ENCODE results near the gene EIF2A. TPM values are rescaled to one million over a fixed set of nuclear protein-coding genes. Genes with fewer than 3 reads are reported as not detected.

The EIF2A gene
- total and polyA plus RNA-seq, 2 of the 13 experiments (the other 11 are each of a cell fraction or from before 2014, with no cell fraction given), result 124 to 139 TPM

- TF ChIP-seq SIX4 (CRISPR knock-in tag; IDR thresholded peaks at IDR 0.05), result no peak
- no peak for TF ChIP-seq ZSCAN22 (CRISPR knock-in tag; IDR thresholded peaks at IDR 0.05)
- no peak for TF ChIP-seq ZNF781 (CRISPR knock-in tag; IDR thresholded peaks at IDR 0.05; ENCODE audit: borderline replicate concordance, not compliant biosample characterization)
- no peak; the same call in 1 of the 2 replicates for TF ChIP-seq BRCA1 (CRISPR knock-in tag; IDR thresholded peaks at IDR 0.05)
- TF ChIP-seq, protein P1, sequence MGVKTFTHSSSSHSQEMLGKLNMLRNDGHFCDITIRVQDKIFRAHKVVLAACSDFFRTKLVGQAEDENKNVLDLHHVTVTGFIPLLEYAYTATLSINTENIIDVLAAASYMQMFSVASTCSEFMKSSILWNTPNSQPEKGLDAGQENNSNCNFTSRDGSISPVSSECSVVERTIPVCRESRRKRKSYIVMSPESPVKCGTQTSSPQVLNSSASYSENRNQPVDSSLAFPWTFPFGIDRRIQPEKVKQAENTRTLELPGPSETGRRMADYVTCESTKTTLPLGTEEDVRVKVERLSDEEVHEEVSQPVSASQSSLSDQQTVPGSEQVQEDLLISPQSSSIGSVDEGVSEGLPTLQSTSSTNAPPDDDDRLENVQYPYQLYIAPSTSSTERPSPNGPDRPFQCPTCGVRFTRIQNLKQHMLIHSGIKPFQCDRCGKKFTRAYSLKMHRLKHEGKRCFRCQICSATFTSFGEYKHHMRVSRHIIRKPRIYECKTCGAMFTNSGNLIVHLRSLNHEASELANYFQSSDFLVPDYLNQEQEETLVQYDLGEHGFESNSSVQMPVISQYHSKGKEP (CRISPR knock-in tag; IDR thresholded peaks at IDR 0.05), result no peak
- no peak for TF ChIP-seq HMGA1 (CRISPR knock-in tag; conservative IDR thresholded peaks at IDR 0.05)
- TF ChIP-seq ZUFSP (CRISPR knock-in tag; IDR thresholded peaks at IDR 0.05; ENCODE audit: borderline replicate concordance), result no peak
- TF ChIP-seq FIP1L1 (IDR thresholded peaks at IDR 0.05; ENCODE audit: borderline replicate concordance, insufficient read depth, low read depth, low read length), result no peak
- TF ChIP-seq TMF1 (CRISPR knock-in tag; IDR thresholded peaks at IDR 0.05; ENCODE audit: low read depth), result no peak
- TF ChIP-seq PPARG (CRISPR knock-in tag; conservative IDR thresholded peaks at IDR 0.05), result 0 out of 2 replicates have a peak, but pooled peaks have one; percentile 7
- TF ChIP-seq TCF7L2 (IDR thresholded peaks at IDR 0.05; ENCODE audit: low read depth, low read length), result no peak
- TF ChIP-seq ZNF749 (CRISPR knock-in tag; IDR thresholded peaks at IDR 0.05; ENCODE audit: borderline replicate concordance), result no peak
- TF ChIP-seq PHF8 (CRISPR knock-in tag; IDR thresholded peaks at IDR 0.05), result no peak
- TF ChIP-seq ZBTB7A (CRISPR knock-in tag; IDR thresholded peaks at IDR 0.05), result no peak
- no peak for TF ChIP-seq ZNF205 (CRISPR knock-in tag; IDR thresholded peaks at IDR 0.05)
- TF ChIP-seq RORA (CRISPR knock-in tag; IDR thresholded peaks at IDR 0.05), result no peak
- no peak for TF ChIP-seq ZNF138 (CRISPR knock-in tag; IDR thresholded peaks at IDR 0.05; ENCODE audit: low read depth)
- TF ChIP-seq NFKBIZ (CRISPR knock-in tag; IDR thresholded peaks at IDR 0.05), result no peak
- no peak for TF ChIP-seq ZNF615 (CRISPR knock-in tag; IDR thresholded peaks at IDR 0.05; ENCODE audit: borderline replicate concordance)
- TF ChIP-seq MAZ (IDR thresholded peaks at IDR 0.05; ENCODE audit: borderline replicate concordance, low read depth, low read length), result no peak
- TF ChIP-seq MAZ (CRISPR knock-in tag; IDR thresholded peaks at IDR 0.05; ENCODE audit: low read depth), result 0 out of 2 replicates have a peak, but pooled peaks have one; percentile 35
- no peak for TF ChIP-seq FOXK1 (CRISPR knock-in tag; IDR thresholded peaks at IDR 0.05; ENCODE audit: borderline replicate concordance, low read depth)
- TF ChIP-seq ZNF740 (CRISPR knock-in tag; IDR thresholded peaks at IDR 0.05), result no peak
- TF ChIP-seq, protein P2, sequence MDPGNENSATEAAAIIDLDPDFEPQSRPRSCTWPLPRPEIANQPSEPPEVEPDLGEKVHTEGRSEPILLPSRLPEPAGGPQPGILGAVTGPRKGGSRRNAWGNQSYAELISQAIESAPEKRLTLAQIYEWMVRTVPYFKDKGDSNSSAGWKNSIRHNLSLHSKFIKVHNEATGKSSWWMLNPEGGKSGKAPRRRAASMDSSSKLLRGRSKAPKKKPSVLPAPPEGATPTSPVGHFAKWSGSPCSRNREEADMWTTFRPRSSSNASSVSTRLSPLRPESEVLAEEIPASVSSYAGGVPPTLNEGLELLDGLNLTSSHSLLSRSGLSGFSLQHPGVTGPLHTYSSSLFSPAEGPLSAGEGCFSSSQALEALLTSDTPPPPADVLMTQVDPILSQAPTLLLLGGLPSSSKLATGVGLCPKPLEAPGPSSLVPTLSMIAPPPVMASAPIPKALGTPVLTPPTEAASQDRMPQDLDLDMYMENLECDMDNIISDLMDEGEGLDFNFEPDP (CRISPR knock-in tag; conservative IDR thresholded peaks at IDR 0.05), result no peak
- no peak for TF ChIP-seq ARNT2 (CRISPR knock-in tag; IDR thresholded peaks at IDR 0.05; ENCODE audit: low read depth)
- no peak for TF ChIP-seq ZNF614 (CRISPR knock-in tag; IDR thresholded peaks at IDR 0.05; ENCODE audit: borderline replicate concordance)
- TF ChIP-seq MYNN (CRISPR knock-in tag; IDR thresholded peaks at IDR 0.05; ENCODE audit: low read depth), result no peak
Observed at GRCh38 chr3:150602426-150603152, 56.0 kb downstream of the EIF2A start (continued).
